Transverse colon (tissue), 4 donors: ENCODE results near the gene PHLDA2. TPM values are rescaled to one million over a fixed set of nuclear protein-coding genes. Genes with fewer than 3 reads are reported as not detected.

Experiments used
- DNase-seq: peaks from one replicate; pipeline ENCODE4 v3.0.0-alpha.2; 2019
- H3K27ac ChIP-seq, 4 donors: fragments of 200-600 bp; sonication (generic); 2 replicates each; pipeline ENCODE4 v1.5.1; 2016 to 2018; ENCODE audit warnings: inconsistent platforms in 4 of 4
- H3K27me3 ChIP-seq: fragments of 200-600 bp; sonication (generic); 2 replicates; pipeline ENCODE4 v1.5.1; 2017; ENCODE audit warnings: inconsistent platforms
- H3K36me3 ChIP-seq, 4 donors: fragments of 200-600 bp; sonication (generic); 2 replicates each; pipeline ENCODE4 v1.5.1; 2017 to 2019; ENCODE audit warnings: inconsistent platforms in 4 of 4
- H3K4me1 ChIP-seq, 4 donors: fragments of 200-600 bp; sonication (generic); 2 replicates each; pipeline ENCODE4 v1.5.1; 2017 to 2020; ENCODE audit warnings: inconsistent platforms in 4 of 4
- H3K4me3 ChIP-seq, 4 donors: fragments of 200-600 bp; sonication (generic); 1 replicate in 1 of 4; 2 replicates in 3 of 4; pipeline versions ENCODE4 v1.5.1 to v1.6.1; 2017 to 2019; ENCODE audit warnings: inconsistent platforms in 4 of 4
- H3K9me3 ChIP-seq, 2 donors: fragments of 200-600 bp; sonication (generic); 2 replicates each; pipeline ENCODE4 v1.5.1; 2017 to 2019; ENCODE audit warnings: inconsistent platforms in 2 of 2
- EP300 ChIP-seq: sonication (generic); formaldehyde crosslinking; IDR thresholded peaks from one replicate; pipeline ENCODE4 v1.6.1; 2017; ENCODE audit warnings: antibody characterized with exemption, low read depth
- POLR2A ChIP-seq: fragments of 450-650 bp; IDR thresholded peaks from one replicate; pipeline ENCODE4 v1.6.1; 2016; ENCODE audit warnings: antibody characterized with exemption, mild to moderate bottlenecking, moderate library complexity
- POLR2AphosphoS5 ChIP-seq, 3 donors: sonication (generic); formaldehyde crosslinking; IDR thresholded peaks; one replicate each; pipeline ENCODE4 v1.6.1; 2016; ENCODE audit warnings: antibody characterized with exemption in 3 of 3
- WGBS, 2 donors: methylation state at CpG; one replicate each; pipeline ENCODE4 v1.1.5; 2018; ENCODE audit warnings: low coverage in 1 of 2; 5-methylcytosine and 5-hydroxymethylcytosine counted together
- in situ Hi-C, 4 donors: fragments of 200-750 bp; cut with MboI; loops; one replicate each; pipeline versions ENCODE4 v1.15.0 to v1.15.1; 2017; ENCODE audit warnings: low sequenced_read_pairs in 3 of 4, low pct_ligation_motif_present in 1 of 4, low pct_unique_long_range_greater_than_20kb in 1 of 4
- intact Hi-C: fragments of 100-400 bp; cut with DNase I; formaldehyde crosslinking; loops from one replicate; pipeline ENCODE4 v1.15.1; 2023; ENCODE audit warnings: low total_unique reads
- total RNA-seq, 4 donors: library from RNA; depleted of rRNA; stranded (reverse); fragments of >200 nt; gene quantifications; one replicate each; pipeline ENCODE4 v1.1.0, GENCODE V29; 2016
- TF ChIP-seq, protein P1 (sequence below), 5 experiments: fragments of 200-600 bp in 3 of 5; fragments of 450-650 bp in 2 of 5; sonication (generic) in 3 of 5; IDR thresholded peaks; 1 replicate in 2 of 5; 2 replicates in 3 of 5; pipeline ENCODE4 v1.5.1; 2016 to 2017; ENCODE audit warnings: antibody characterized with exemption in 5 of 5, inconsistent platforms in 3 of 5, mild to moderate bottlenecking in 2 of 5, moderate library complexity in 1 of 5

PHLDA2 gene
- total RNA-seq, 4 donors from 2014 or later, result 8.2 to 16.2 TPM; not detected in 2

DNA sequence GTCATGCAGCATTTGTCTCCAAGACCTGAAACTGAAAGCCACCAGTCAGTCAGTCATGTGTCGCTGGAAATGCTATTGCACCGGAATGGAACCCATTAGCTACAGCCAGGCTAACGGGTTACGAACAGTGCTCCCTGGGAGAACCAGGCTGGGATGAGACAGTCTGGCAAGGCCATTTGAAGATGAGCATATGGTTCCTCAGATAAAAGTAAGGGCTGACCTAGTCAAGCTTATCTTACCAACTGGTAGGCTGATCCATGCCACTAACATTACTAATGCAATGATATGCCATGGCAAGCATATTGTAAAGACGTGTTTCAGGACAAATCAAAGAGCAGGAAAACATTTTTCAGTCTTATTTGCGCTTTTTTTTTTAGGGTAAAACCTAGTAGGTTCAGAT lies 34.5 kb upstream of the PHLDA2 start:
- intact Hi-C loops, result no loop called here
- in situ Hi-C loops, result no loop called here
- 92 to 100% methylated on average over 2 to 6 of the region's 6 CpGs for WGBS, 2 donors
- no peaks in the 10 kb centered on the region for H3K4me1 ChIP-seq
- H3K27me3 ChIP-seq, result no peaks in the 10 kb centered on the region
- TF ChIP-seq POLR2AphosphoS5 (IDR thresholded peaks at IDR 0.05), result no peak
- no peak for TF ChIP-seq POLR2A
- TF ChIP-seq EP300, result no peak
- TF ChIP-seq, protein P1, sequence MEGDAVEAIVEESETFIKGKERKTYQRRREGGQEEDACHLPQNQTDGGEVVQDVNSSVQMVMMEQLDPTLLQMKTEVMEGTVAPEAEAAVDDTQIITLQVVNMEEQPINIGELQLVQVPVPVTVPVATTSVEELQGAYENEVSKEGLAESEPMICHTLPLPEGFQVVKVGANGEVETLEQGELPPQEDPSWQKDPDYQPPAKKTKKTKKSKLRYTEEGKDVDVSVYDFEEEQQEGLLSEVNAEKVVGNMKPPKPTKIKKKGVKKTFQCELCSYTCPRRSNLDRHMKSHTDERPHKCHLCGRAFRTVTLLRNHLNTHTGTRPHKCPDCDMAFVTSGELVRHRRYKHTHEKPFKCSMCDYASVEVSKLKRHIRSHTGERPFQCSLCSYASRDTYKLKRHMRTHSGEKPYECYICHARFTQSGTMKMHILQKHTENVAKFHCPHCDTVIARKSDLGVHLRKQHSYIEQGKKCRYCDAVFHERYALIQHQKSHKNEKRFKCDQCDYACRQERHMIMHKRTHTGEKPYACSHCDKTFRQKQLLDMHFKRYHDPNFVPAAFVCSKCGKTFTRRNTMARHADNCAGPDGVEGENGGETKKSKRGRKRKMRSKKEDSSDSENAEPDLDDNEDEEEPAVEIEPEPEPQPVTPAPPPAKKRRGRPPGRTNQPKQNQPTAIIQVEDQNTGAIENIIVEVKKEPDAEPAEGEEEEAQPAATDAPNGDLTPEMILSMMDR (IDR thresholded peaks at IDR 0.05), result no peak
- no peak for DNase-seq
- no peaks in the 10 kb centered on the region for H3K9me3 ChIP-seq
- H3K36me3 ChIP-seq, result peaks cover 0 to 61% (median 25%) of the 10 kb centered on the region in 4 donors
- no peak overlapping the region for H3K27ac ChIP-seq
- no peak overlapping the region for H3K4me3 ChIP-seq

DNA sequence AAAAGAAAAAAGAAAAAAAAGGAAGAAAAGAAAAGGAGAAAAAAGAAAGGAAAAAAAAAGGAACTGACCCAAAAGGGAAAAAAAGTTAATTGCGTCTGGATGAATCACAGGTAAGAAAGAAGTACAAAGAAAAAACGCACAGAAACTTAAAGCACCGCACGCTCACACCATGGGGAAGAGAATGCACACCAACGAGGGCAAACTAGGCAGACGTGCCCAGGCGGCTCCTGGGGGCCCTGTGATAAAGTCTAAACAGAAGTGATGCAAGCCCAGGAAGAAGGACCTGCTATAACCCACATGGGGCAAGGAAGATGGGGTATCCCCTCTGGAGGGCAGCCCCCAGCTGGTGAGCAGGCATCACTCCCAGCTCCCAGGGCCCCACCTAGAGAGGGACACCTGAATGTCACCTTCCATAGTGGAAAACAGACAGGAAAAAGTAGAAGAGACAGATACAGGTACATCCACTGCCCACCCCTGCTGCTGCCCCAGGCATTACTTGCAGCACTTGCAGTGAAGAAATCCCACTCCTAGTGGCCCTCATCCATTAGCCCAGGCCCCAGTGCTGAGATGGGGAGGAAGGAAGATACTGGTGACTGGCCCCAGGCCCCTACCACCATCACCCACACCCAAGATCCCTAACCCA lies 34.0 kb upstream of the PHLDA2 start:
- Histone ChIP-seq H3K27ac (no peak overlapping the region), H3K9me3 (no peaks in the 10 kb centered on the region), H3K4me3 (no peak overlapping the region), H3K4me1 (no peaks in the 10 kb centered on the region), H3K36me3 (peaks cover 0 to 61% (median 26%) of the 10 kb centered on the region in 4 donors), H3K27me3 (no peaks in the 10 kb centered on the region)
- TF ChIP-seq, protein P1 (IDR thresholded peaks at IDR 0.05), result no peak
- no peak for TF ChIP-seq POLR2A
- no peak for TF ChIP-seq EP300
- no peak for TF ChIP-seq POLR2AphosphoS5 (IDR thresholded peaks at IDR 0.05)
- in situ Hi-C loops, result no loop called here
- no peak for DNase-seq
- intact Hi-C loops, result no loop called here
- WGBS, 2 donors, result 74 to 87% methylated on average over 7 of the region's 7 CpGs

DNA sequence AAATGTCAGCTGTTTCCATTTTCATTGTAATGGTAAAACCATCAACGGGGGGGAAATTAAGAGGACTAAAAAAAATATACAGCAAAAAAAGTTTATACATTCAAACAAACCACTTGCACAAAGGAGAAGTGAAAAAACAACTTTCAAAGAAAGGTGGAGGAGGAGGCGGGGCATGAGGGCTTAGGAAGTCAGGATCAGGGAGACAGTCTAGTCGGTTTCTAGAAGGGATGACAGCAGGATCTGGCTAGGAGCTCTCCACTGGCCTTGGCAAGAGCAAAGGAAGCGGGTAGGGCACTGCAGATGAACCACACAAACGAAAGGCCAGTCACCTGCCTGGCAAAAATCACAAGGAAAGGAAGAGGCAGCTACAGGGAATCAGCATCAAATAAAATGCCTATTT lies 31.9 kb upstream of the PHLDA2 start:
- H3K4me3 ChIP-seq, result no peak overlapping the region
- no peaks in the 10 kb centered on the region for H3K4me1 ChIP-seq
- intact Hi-C loops, result no loop called here
- no peak for TF ChIP-seq POLR2A
- TF ChIP-seq, protein P1 (IDR thresholded peaks at IDR 0.05), result no peak
- TF ChIP-seq EP300, result no peak
- no peak for TF ChIP-seq POLR2AphosphoS5 (IDR thresholded peaks at IDR 0.05)
- no peaks in the 10 kb centered on the region for H3K27me3 ChIP-seq
- H3K27ac ChIP-seq, result no peak overlapping the region
- no peak for DNase-seq
- 76% methylated on average over 3 to 5 of the region's 5 CpGs for WGBS, 2 donors
- no peaks in the 10 kb centered on the region for H3K9me3 ChIP-seq
- in situ Hi-C loops, result no loop called here
- peaks cover 0 to 69% (median 31%) of the 10 kb centered on the region in 4 donors for H3K36me3 ChIP-seq

DNA sequence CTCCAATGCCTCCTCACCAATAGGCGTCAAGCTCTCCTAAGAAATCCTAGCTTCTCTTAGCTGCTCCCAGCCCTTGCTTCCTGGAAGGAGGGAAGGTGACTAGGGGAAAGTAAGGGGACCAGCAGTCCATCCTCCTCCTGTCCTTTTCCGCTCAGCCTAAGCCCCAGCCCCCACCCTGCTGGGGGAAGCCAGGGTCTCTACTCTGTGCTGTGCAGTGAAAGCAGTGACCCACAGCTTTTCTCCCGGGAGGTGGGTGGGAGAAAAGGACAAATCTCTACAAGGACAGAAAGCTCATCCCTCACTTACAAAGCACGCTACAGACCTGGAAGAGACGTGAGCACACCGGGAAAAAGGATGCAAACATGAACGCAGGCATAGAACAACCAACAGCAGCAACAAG lies 30.9 kb upstream of the PHLDA2 start:
- Histone ChIP-seq H3K27ac (no peak overlapping the region), H3K4me1 (no peaks in the 10 kb centered on the region), H3K27me3 (no peaks in the 10 kb centered on the region), H3K9me3 (no peaks in the 10 kb centered on the region), H3K36me3 (peaks cover 0 to 63% (median 31%) of the 10 kb centered on the region in 4 donors), H3K4me3 (no peak overlapping the region)
- 94 to 95% methylated on average over 5 to 7 of the region's 7 CpGs for WGBS, 2 donors
- in situ Hi-C loops, result no loop called here
- intact Hi-C loops, result no loop called here
- no peak for DNase-seq
- TF ChIP-seq POLR2AphosphoS5 (IDR thresholded peaks at IDR 0.05) (no peak), POLR2A (no peak), EP300 (no peak)
- TF ChIP-seq, protein P1 (IDR thresholded peaks at IDR 0.05), result no peak
